Liver (tissue), 9 donors: ENCODE data around the gene NOM1. TPM values are rescaled to one million over a fixed set of nuclear protein-coding genes. Genes with fewer than 3 reads are reported as not detected.

Experiments
- DNase-seq: peaks from one replicate; pipeline ENCODE4 v3.0.0-alpha.2; 2017; ENCODE audit warnings: low spot score
- H3K27ac ChIP-seq, 2 donors: one replicate each; pipeline ENCODE4 v1.7.0; 2013; ENCODE audit warnings: inconsistent platforms in 2 of 2, low read length in 2 of 2, control low read depth in 1 of 2, low read depth in 1 of 2, mild to moderate bottlenecking in 1 of 2
- H3K27me3 ChIP-seq, 4 donors: one replicate each; pipeline versions ENCODE4 v1.6.1 to v1.7.0; 2013; ENCODE audit warnings: low read length in 3 of 4, inconsistent platforms in 1 of 4, mild to moderate bottlenecking in 1 of 4, moderate library complexity in 1 of 4; ENCODE audit not compliant: control insufficient read depth in 4 of 4, insufficient read depth in 4 of 4
- H3K36me3 ChIP-seq, 4 donors: one replicate each; pipeline versions ENCODE4 v1.6.1 to v1.7.0; 2013; ENCODE audit warnings: low read length in 3 of 4, mild to moderate bottlenecking in 3 of 4, low read depth in 1 of 4, moderate library complexity in 1 of 4; ENCODE audit not compliant: control insufficient read depth in 4 of 4, insufficient read depth in 3 of 4
- H3K4me1 ChIP-seq, 4 donors: one replicate each; pipeline versions ENCODE4 v1.6.1 to v1.7.0; 2013; ENCODE audit warnings: low read length in 3 of 4, mild to moderate bottlenecking in 3 of 4, moderate library complexity in 1 of 4; ENCODE audit not compliant: control insufficient read depth in 4 of 4, insufficient read depth in 4 of 4
- H3K4me3 ChIP-seq, 3 donors: one replicate each; pipeline versions ENCODE4 v1.6.1 to v1.7.0; 2013; ENCODE audit warnings: low read length in 3 of 3, control low read depth in 1 of 3, low read depth in 1 of 3, mild to moderate bottlenecking in 1 of 3
- H3K9ac ChIP-seq, 2 donors: one replicate each; pipeline ENCODE4 v1.7.0; 2013; ENCODE audit warnings: low read length in 2 of 2, mild to moderate bottlenecking in 2 of 2, moderate library complexity in 2 of 2, control low read depth in 1 of 2, low read depth in 1 of 2
- H3K9me3 ChIP-seq, 4 donors: one replicate each; pipeline versions ENCODE4 v1.6.1 to v1.7.0; 2013; ENCODE audit warnings: low read length in 3 of 4; ENCODE audit not compliant: control insufficient read depth in 4 of 4
- EGR1 ChIP-seq, 2 donors: IDR thresholded peaks; 2 replicates each; pipeline ENCODE4 v1.6.1; 2016 to 2018; ENCODE audit warnings: antibody characterized with exemption in 2 of 2, low read depth in 2 of 2
- FOXA2 ChIP-seq: IDR thresholded peaks from 2 replicates; pipeline ENCODE4 v1.6.1; 2016; ENCODE audit warnings: antibody characterized with exemption
- GABPA ChIP-seq, 2 donors: IDR thresholded peaks in 1 of 2; conservative IDR thresholded peaks in 1 of 2; 2 replicates each; pipeline ENCODE4 v1.6.1; 2016; ENCODE audit warnings: antibody characterized with exemption in 2 of 2, mild to moderate bottlenecking in 1 of 2, moderate library complexity in 1 of 2
- HNF4A ChIP-seq, 2 donors: conservative IDR thresholded peaks; 2 replicates each; pipeline ENCODE4 v1.6.1; 2016; ENCODE audit warnings: antibody characterized with exemption in 2 of 2, mild to moderate bottlenecking in 2 of 2
- HNF4G ChIP-seq: IDR thresholded peaks from 2 replicates; pipeline ENCODE4 v1.6.1; 2016; ENCODE audit warnings: antibody characterized with exemption
- NR2F2 ChIP-seq: IDR thresholded peaks from 2 replicates; pipeline ENCODE4 v1.6.1; 2016; ENCODE audit warnings: antibody characterized with exemption
- RAD21 ChIP-seq, 2 donors: IDR thresholded peaks; 2 replicates each; pipeline ENCODE4 v1.6.1; 2016; ENCODE audit warnings: antibody characterized with exemption in 2 of 2, mild to moderate bottlenecking in 2 of 2
- RXRA ChIP-seq, 2 donors: IDR thresholded peaks; 2 replicates each; pipeline ENCODE4 v1.6.1; 2017 to 2018; ENCODE audit warnings: antibody characterized with exemption in 2 of 2, mild to moderate bottlenecking in 1 of 2
- SP1 ChIP-seq: IDR thresholded peaks from 2 replicates; pipeline ENCODE4 v1.6.1; 2018; ENCODE audit warnings: antibody characterized with exemption, mild to moderate bottlenecking
- TAF1 ChIP-seq: conservative IDR thresholded peaks from 2 replicates; pipeline ENCODE4 v1.6.1; 2016; ENCODE audit warnings: antibody characterized with exemption, mild to moderate bottlenecking
- WGBS: extraction: QIAGEN DNeasy Blood & Tissue Kit; methylation state at CpG from one replicate; pipeline ENCODE4 v1.1.7; 2013; 5-methylcytosine and 5-hydroxymethylcytosine counted together
- polyA plus RNA-seq, 2 donors: library from polyadenylated mRNA; stranded (reverse) in 1 of 2; unstranded in 1 of 2; fragments of 200-250 nt in 1 of 2; fragments of >200 nt in 1 of 2; fragmentation: Nextera tagmentation in 1 of 2; extraction: Ambion mirVana in 1 of 2; gene quantifications; one replicate each; pipeline versions ENCODE4 v1.2.1 to v1.2.3, GENCODE V29; 2013 to 2015
- total RNA-seq, 2 donors: library from RNA; depleted of rRNA; stranded (reverse); fragments of >200 nt; gene quantifications; one replicate each; pipeline ENCODE4 v1.2.3, GENCODE V29; 2014
- TF ChIP-seq, protein P1 (sequence below): IDR thresholded peaks from 2 replicates; pipeline ENCODE4 v1.6.1; 2016; ENCODE audit warnings: antibody characterized with exemption
- TF ChIP-seq, protein P2 (sequence below): fragments of 150-350 bp; IDR thresholded peaks from 2 replicates; pipeline ENCODE4 v1.5.1; 2017; ENCODE audit warnings: improper control_type of control experiment, low read depth, low read length; ENCODE audit not compliant: missing input control
- TF ChIP-seq, protein P3 (sequence below): IDR thresholded peaks from 2 replicates; pipeline ENCODE4 v1.6.1; 2016; ENCODE audit warnings: antibody characterized with exemption, mild to moderate bottlenecking
- TF ChIP-seq, protein P4 (sequence below): IDR thresholded peaks from 2 replicates; pipeline ENCODE4 v1.6.1; 2016; ENCODE audit warnings: antibody characterized with exemption
- TF ChIP-seq, protein P5 (sequence below): IDR thresholded peaks from 2 replicates; pipeline ENCODE4 v1.6.1; 2016; ENCODE audit warnings: antibody characterized with exemption
- donor health status: healthy.
- donor health status: healthy.
- donor health status: healthy.
- donor health status: healthy.
- donor health status: healthy.

The NOM1 gene
- total and polyA plus RNA-seq, 4 donors, result 4.0 to 11.4 (median 6.2) TPM

DNA sequence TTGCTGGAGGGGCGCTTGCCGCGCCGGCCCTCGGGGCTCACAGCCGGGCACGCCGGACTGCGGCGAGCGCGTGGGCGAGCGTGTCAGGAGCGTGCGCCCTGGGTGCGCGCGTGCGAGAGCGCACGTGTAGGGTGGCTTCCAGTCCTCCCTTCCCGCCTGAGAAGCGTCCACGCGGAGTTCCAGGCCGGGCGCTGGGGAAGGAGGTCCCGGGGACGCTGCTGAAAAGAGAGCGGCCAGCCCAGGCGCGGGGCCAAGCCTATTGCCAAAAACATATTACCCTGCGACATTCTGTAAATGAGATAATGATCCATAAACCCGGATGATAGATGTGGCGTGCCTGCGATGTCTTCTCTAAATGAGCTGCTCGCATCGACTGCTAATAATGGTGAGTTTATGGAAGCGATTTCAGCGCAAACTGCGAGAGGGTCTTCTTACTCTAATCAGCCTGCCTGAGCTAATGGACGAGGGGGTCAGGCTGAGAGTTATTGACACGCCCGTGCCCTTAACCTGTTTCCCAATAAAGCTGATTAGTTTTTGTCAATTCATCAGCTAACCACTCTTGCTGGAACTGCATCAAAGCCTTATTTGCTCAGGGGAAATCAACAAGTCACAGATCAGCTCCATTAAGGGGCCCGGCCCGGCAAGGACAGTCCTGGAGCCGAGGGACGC is 69.0 kb downstream of the NOM1 start:
- no peak for DNase-seq
- WGBS, result 4% methylated on average over 49 of the region's 49 CpGs
- Histone ChIP-seq H3K27me3 (peaks cover 13 to 40% (median 30%) of the 10 kb centered on the region in 4 donors), H3K4me1 (peaks cover 0 to 24% (median 11%) of the 10 kb centered on the region in 4 donors), H3K36me3 (no peaks in the 10 kb centered on the region), H3K9ac (no peak overlapping the region), H3K27ac (no peak overlapping the region), H3K9me3 (peaks cover 0 to 2% (median 0%) of the 10 kb centered on the region in 4 donors), H3K4me3 (no peak overlapping the region)
- TF ChIP-seq HNF4A (conservative IDR thresholded peaks at IDR 0.05) (no peak), TAF1 (no peak), GABPA (IDR thresholded peaks at IDR 0.05 in 1 of 2, conservative IDR thresholded peaks at IDR 0.05 in 1 of 2) (no peak), SP1 (no peak), FOXA2 (no peak)
- TF ChIP-seq, protein P1, sequence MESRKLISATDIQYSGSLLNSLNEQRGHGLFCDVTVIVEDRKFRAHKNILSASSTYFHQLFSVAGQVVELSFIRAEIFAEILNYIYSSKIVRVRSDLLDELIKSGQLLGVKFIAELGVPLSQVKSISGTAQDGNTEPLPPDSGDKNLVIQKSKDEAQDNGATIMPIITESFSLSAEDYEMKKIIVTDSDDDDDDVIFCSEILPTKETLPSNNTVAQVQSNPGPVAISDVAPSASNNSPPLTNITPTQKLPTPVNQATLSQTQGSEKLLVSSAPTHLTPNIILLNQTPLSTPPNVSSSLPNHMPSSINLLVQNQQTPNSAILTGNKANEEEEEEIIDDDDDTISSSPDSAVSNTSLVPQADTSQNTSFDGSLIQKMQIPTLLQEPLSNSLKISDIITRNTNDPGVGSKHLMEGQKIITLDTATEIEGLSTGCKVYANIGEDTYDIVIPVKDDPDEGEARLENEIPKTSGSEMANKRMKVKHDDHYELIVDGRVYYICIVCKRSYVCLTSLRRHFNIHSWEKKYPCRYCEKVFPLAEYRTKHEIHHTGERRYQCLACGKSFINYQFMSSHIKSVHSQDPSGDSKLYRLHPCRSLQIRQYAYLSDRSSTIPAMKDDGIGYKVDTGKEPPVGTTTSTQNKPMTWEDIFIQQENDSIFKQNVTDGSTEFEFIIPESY, result no peak
- TF ChIP-seq, protein P2, sequence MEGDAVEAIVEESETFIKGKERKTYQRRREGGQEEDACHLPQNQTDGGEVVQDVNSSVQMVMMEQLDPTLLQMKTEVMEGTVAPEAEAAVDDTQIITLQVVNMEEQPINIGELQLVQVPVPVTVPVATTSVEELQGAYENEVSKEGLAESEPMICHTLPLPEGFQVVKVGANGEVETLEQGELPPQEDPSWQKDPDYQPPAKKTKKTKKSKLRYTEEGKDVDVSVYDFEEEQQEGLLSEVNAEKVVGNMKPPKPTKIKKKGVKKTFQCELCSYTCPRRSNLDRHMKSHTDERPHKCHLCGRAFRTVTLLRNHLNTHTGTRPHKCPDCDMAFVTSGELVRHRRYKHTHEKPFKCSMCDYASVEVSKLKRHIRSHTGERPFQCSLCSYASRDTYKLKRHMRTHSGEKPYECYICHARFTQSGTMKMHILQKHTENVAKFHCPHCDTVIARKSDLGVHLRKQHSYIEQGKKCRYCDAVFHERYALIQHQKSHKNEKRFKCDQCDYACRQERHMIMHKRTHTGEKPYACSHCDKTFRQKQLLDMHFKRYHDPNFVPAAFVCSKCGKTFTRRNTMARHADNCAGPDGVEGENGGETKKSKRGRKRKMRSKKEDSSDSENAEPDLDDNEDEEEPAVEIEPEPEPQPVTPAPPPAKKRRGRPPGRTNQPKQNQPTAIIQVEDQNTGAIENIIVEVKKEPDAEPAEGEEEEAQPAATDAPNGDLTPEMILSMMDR, result no peak
- TF ChIP-seq, protein P3, sequence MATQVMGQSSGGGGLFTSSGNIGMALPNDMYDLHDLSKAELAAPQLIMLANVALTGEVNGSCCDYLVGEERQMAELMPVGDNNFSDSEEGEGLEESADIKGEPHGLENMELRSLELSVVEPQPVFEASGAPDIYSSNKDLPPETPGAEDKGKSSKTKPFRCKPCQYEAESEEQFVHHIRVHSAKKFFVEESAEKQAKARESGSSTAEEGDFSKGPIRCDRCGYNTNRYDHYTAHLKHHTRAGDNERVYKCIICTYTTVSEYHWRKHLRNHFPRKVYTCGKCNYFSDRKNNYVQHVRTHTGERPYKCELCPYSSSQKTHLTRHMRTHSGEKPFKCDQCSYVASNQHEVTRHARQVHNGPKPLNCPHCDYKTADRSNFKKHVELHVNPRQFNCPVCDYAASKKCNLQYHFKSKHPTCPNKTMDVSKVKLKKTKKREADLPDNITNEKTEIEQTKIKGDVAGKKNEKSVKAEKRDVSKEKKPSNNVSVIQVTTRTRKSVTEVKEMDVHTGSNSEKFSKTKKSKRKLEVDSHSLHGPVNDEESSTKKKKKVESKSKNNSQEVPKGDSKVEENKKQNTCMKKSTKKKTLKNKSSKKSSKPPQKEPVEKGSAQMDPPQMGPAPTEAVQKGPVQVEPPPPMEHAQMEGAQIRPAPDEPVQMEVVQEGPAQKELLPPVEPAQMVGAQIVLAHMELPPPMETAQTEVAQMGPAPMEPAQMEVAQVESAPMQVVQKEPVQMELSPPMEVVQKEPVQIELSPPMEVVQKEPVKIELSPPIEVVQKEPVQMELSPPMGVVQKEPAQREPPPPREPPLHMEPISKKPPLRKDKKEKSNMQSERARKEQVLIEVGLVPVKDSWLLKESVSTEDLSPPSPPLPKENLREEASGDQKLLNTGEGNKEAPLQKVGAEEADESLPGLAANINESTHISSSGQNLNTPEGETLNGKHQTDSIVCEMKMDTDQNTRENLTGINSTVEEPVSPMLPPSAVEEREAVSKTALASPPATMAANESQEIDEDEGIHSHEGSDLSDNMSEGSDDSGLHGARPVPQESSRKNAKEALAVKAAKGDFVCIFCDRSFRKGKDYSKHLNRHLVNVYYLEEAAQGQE, result no peak

DNA sequence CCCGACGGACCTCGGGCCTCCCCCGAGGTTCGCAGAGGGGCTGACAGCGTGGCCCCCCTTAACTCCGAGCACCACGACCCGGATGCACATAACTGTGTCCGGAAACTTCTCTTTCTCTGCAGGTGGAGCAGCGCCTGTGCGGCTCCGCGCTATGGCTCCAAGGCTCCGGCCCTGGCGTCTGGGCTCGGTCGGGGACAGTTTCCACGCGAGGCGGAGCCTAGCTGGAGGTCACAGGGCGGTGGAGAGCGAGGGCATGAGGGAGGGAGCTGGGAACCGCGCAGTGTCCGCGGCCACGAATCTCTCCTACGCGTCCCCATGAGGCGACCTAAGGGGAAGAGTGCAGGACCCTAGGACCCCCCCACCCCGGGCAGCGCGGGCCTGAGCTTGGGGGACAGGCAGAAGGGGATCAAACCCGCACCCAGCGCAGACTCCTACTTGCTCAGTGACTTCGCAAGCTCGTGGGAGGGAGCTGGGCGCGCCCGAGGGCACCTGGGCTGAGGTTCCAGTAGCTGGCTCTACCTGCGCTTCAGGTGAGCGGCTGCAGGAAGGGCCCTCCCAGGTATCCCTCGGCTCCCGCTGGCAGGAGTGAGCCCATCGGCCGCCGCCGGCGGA is 69.6 kb downstream of the NOM1 start:
- Histone ChIP-seq H3K27ac (no peak overlapping the region), H3K9ac (no peak overlapping the region), H3K4me1 (peaks cover 0 to 24% (median 11%) of the 10 kb centered on the region in 4 donors), H3K36me3 (no peaks in the 10 kb centered on the region), H3K9me3 (peaks cover 0 to 2% (median 0%) of the 10 kb centered on the region in 4 donors), H3K27me3 (peaks cover 13 to 36% (median 30%) of the 10 kb centered on the region in 4 donors), H3K4me3 (no peak overlapping the region)
- no peak for TF ChIP-seq NR2F2
- TF ChIP-seq HNF4G, result no peak
- no peak for TF ChIP-seq RAD21 (IDR thresholded peaks at IDR 0.05)
- TF ChIP-seq, protein P3, result no peak
- TF ChIP-seq RXRA (IDR thresholded peaks at IDR 0.05), result no peak
- no peak for TF ChIP-seq EGR1 (IDR thresholded peaks at IDR 0.05; ENCODE audit: low read depth in 2 of 2)
- TF ChIP-seq, protein P4, sequence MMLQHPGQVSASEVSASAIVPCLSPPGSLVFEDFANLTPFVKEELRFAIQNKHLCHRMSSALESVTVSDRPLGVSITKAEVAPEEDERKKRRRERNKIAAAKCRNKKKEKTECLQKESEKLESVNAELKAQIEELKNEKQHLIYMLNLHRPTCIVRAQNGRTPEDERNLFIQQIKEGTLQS, result no peak
- no peak for TF ChIP-seq TAF1
- TF ChIP-seq, protein P5, sequence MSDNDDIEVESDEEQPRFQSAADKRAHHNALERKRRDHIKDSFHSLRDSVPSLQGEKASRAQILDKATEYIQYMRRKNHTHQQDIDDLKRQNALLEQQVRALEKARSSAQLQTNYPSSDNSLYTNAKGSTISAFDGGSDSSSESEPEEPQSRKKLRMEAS, result no peak
- no peak for TF ChIP-seq FOXA2
- no peak for DNase-seq
- 3% methylated on average over 50 of the region's 50 CpGs for WGBS
